Neural cell (in vitro differentiated cells): ENCODE results near the gene STRA6.
A peak's percentile ranks its signal among the peaks of the same experiment; 100 is the strongest.

ENCODE experiments used
- EP300 ChIP-seq: fragments of 450-650 bp; conservative IDR thresholded peaks from 2 replicates; pipeline ENCODE4 v1.6.1; 2014; ENCODE audit warnings: antibody characterized with exemption, mild to moderate bottlenecking, moderate library complexity; ENCODE audit not compliant: poor library complexity, severe bottlenecking
- EZH2 ChIP-seq: fragments of 200-600, 300-800 bp; shearing (Covaris generic), sonication (generic); IDR thresholded peaks from 2 replicates; pipeline ENCODE4 v1.6.1; 2014; ENCODE audit warnings: antibody characterized with exemption, low read length, borderline replicate concordance, mild to moderate bottlenecking; ENCODE audit not compliant: insufficient read depth, poor library complexity, severe bottlenecking
- MXI1 ChIP-seq: fragments of 450-650 bp; conservative IDR thresholded peaks from 2 replicates; pipeline ENCODE4 v1.6.1; 2014; ENCODE audit warnings: antibody characterized with exemption, mild to moderate bottlenecking; ENCODE audit not compliant: poor library complexity, severe bottlenecking
- POLR2AphosphoS5 ChIP-seq: IDR thresholded peaks from 2 replicates; pipeline ENCODE4 v1.6.1; 2012
- RAD21 ChIP-seq: fragments of 450-650 bp; conservative IDR thresholded peaks from 2 replicates; pipeline ENCODE4 v1.6.1; 2014; ENCODE audit warnings: antibody characterized with exemption, mild to moderate bottlenecking, moderate library complexity
- SMC3 ChIP-seq: fragments of 450-650 bp; conservative IDR thresholded peaks from 2 replicates; pipeline ENCODE4 v1.6.1; 2014; ENCODE audit warnings: antibody characterized with exemption, mild to moderate bottlenecking, moderate library complexity; ENCODE audit not compliant: poor library complexity
- TAF1 ChIP-seq: IDR thresholded peaks from 2 replicates; pipeline ENCODE4 v1.6.1; 2012; ENCODE audit warnings: low read depth
- TF ChIP-seq, protein P1 (sequence below): fragments of 450-650 bp; IDR thresholded peaks from 2 replicates; pipeline ENCODE4 v1.5.1; 2014; ENCODE audit warnings: antibody characterized with exemption, mild to moderate bottlenecking, moderate library complexity; ENCODE audit not compliant: poor library complexity, severe bottlenecking

DNA sequence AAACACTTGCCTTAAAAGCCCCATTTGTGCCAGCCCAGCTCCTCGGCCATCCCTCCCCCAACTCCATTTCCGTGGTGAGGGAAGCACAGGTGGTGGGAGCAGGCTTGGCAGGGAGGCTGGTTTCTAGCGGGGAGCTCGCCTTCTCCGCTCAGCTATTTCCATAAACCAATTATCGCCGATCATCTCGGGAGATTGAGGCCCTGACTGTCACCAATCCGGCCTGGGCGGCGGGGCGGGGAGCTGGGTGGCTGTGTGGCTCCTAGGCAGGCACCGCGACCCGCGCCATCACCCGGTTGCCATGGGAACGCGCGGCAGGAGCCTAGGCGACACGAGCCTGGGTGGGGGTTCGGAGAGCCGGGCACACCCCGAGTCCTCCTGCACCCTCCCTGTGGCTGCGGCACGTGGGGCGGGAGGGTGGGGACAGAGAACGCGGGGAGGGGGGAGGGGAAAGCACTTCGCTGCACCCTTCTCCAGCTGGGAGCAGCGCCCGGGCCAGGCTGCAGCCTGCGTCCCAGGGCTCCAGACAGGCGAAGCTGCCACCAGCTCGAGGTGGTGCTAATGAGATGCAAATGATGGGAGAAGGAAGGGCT lies 42.9 kb upstream of the STRA6 start:
- TF ChIP-seq, protein P1, sequence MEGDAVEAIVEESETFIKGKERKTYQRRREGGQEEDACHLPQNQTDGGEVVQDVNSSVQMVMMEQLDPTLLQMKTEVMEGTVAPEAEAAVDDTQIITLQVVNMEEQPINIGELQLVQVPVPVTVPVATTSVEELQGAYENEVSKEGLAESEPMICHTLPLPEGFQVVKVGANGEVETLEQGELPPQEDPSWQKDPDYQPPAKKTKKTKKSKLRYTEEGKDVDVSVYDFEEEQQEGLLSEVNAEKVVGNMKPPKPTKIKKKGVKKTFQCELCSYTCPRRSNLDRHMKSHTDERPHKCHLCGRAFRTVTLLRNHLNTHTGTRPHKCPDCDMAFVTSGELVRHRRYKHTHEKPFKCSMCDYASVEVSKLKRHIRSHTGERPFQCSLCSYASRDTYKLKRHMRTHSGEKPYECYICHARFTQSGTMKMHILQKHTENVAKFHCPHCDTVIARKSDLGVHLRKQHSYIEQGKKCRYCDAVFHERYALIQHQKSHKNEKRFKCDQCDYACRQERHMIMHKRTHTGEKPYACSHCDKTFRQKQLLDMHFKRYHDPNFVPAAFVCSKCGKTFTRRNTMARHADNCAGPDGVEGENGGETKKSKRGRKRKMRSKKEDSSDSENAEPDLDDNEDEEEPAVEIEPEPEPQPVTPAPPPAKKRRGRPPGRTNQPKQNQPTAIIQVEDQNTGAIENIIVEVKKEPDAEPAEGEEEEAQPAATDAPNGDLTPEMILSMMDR: no peak
- TF ChIP-seq SMC3 (peak; percentile 58), EP300 (peak; percentile 90), POLR2AphosphoS5 (peak; percentile 77), RAD21 (peak; percentile 57), EZH2 (no peak), MXI1 (peak; percentile 48), TAF1 (no peak)
